Measurements from ENCODE around the gene ERC1.
"Not testable (repeated sequence)": the region's sequence is repeated elsewhere in the genome, so short reads cannot be mapped to it uniquely, and the experiment has no call there.

The ERC1 gene

DNA sequence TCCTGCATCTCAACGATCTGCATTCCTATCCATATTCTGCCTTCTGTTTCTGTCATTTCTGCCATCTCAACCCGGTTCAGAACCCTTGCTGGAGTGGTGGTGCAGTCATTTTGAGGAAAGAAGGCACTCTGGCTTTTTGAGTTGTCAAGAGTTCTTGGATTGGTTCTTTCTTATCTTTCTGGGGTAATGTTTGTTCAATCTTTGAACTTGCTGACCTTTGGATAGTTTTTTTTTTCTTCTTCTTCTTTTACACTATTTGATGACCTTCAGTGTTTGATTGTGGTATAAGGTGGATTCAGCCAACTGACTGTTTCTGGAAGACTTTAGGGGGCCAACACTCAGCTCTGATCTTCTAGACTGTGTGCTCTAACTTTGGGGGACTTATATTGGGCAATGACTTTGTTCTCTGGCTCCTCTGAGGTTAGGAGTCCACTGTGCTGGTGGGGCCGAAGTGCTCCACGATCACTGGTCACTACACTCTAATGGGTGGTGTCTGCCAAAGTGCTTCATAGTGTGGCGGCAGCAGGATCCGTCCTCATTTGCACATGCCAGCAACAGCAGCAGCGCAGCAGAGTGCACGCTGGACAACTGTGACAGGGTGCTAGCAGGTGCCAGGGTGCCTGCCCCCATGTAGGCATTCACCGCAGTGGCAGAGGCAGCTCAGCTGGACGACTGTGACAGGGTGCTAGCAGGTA, 347.6 kb downstream of the ERC1 start:
- TF ChIP-seq POU2F2 (IDR thresholded peaks at IDR 0.05; ENCODE audit: low read depth, low read length) (no peak), TAF1 (IDR thresholded peaks at IDR 0.05; ENCODE audit: low read depth, low read length) (no peak), SPI1 (IDR thresholded peaks at IDR 0.05; ENCODE audit: low read depth, low read length) (no peak), POLR2AphosphoS5 (IDR thresholded peaks at IDR 0.05; ENCODE audit: low read depth, low read length) (no peak), POLR2A (IDR thresholded peaks at IDR 0.05; ENCODE audit: low read depth, low read length) (no peak), PAX5 (IDR thresholded peaks at IDR 0.05; ENCODE audit: insufficient read depth, low read length, severe bottlenecking) (no peak)

DNA sequence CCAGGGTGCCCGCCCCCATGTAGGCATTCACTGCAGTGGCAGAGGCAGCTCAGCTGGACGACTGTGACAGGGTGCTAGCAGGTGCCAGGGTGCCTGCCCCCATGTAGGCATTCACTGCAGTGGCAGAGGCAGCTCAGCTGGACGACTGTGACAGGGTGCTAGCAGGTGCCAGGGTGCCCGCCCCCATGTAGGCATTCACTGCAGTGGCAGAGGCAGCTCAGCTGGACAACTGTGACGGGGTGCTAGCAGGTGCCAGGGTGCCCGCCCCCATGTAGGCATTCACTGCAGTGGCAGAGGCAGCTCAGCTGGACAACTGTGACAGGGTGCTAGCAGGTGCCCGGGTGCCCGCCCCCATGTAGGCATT, 348.1 kb downstream of the ERC1 start:
- not testable (repeated sequence) for FAIRE-seq; DNase-seq (ENCODE audit: insufficient read length, low spot score)

More for the DNA sequence above, 347.6 kb downstream of the ERC1 start:
- DNase-seq (ENCODE audit: insufficient read length, low spot score) (no peak), FAIRE-seq (no peak)

DNA sequence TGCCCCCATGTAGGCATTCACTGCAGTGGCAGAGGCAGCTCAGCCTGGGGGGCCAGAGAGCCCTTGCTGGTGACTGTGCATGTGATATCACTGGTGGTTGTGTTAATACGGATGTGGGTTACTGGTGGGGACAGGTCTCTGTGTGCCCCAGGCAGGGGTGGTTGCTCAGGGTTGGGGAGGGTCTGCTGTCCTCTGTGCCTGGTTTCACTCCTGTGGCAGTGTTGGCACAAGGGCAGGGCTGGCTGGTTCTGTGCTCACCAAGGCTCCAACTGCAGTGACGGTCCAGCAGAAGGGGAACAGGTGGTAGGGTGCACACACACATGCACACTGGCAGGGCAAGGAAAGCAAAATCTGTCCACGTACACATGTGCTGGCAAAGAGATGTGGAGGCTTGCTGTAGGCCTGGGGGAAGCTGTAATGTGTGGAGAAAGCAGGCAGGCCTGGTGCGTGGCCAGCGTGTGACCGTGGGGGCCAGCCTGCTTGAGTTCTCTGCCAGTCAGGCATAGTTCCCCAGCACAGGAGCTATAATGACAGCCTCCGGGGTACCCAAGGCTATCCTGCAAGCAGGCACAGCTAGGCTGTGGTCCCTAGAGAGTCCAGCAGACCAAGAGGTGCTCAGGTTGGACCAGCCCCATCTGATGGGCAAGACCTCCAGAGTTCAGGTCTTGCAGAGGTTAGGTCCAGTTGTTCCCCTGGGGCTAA, 348.7 kb downstream of the ERC1 start:
- DNase-seq (ENCODE audit: insufficient read length, low spot score), result no peak
- no peak for FAIRE-seq
- no peak for TF ChIP-seq SPI1 (IDR thresholded peaks at IDR 0.05; ENCODE audit: low read depth, low read length)
- TF ChIP-seq PAX5 (IDR thresholded peaks at IDR 0.05; ENCODE audit: insufficient read depth, low read length, severe bottlenecking), result no peak
- TF ChIP-seq TAF1 (IDR thresholded peaks at IDR 0.05; ENCODE audit: low read depth, low read length), result no peak
- no peak for TF ChIP-seq POLR2AphosphoS5 (IDR thresholded peaks at IDR 0.05; ENCODE audit: low read depth, low read length)
- TF ChIP-seq POU2F2 (IDR thresholded peaks at IDR 0.05; ENCODE audit: low read depth, low read length), result no peak
- TF ChIP-seq POLR2A (IDR thresholded peaks at IDR 0.05; ENCODE audit: low read depth, low read length), result no peak

DNA sequence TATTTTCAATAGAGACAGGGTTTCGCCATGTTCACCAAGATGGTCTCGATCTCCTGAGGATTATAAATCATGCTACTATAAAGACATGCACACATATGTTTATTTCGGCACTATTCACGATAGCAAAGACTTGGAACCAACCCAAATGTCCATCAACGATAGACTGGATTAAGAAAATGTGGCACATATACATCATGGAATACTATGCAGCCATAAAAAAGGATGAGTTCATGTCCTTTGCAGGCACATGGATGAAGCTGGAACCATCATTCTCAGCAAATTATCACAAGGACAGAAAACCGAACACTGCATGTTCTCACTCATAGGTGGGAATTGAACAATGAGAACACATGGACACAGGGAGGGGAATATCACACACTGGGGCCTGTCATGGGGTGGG, 350.2 kb downstream of the ERC1 start:
- not testable (repeated sequence) for FAIRE-seq; DNase-seq (ENCODE audit: insufficient read length, low spot score)

DNA sequence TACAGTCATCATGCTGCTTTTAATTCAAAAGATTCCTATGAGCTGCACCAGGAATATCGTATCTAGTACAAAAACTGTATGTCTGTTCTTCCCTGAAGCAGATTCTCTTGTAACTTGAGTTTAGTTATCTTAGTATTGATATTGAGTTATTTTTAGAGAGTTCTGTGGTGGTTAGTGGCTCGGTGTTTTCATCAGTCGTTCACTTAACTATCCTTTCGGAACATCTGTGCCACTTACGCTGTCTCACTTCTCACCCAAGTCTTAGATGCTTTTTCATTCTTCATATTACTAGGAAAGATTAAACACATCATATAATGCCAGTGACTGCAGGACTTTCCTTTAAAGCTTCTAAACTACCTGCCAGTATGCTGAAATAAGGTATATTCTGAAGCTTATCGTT, 352.4 kb downstream of the ERC1 start:
- DNase-seq (ENCODE audit: insufficient read length, low spot score) (no peak), FAIRE-seq (no peak)
- no peak for TF ChIP-seq POLR2AphosphoS5 (IDR thresholded peaks at IDR 0.05; ENCODE audit: low read depth, low read length)
- no peak for TF ChIP-seq TAF1 (IDR thresholded peaks at IDR 0.05; ENCODE audit: low read depth, low read length)
- TF ChIP-seq POU2F2 (IDR thresholded peaks at IDR 0.05; ENCODE audit: low read depth, low read length), result no peak
- TF ChIP-seq PAX5 (IDR thresholded peaks at IDR 0.05; ENCODE audit: insufficient read depth, low read length, severe bottlenecking), result no peak
- no peak for TF ChIP-seq POLR2A (IDR thresholded peaks at IDR 0.05; ENCODE audit: low read depth, low read length)
- TF ChIP-seq SPI1 (IDR thresholded peaks at IDR 0.05; ENCODE audit: low read depth, low read length), result no peak

DNA sequence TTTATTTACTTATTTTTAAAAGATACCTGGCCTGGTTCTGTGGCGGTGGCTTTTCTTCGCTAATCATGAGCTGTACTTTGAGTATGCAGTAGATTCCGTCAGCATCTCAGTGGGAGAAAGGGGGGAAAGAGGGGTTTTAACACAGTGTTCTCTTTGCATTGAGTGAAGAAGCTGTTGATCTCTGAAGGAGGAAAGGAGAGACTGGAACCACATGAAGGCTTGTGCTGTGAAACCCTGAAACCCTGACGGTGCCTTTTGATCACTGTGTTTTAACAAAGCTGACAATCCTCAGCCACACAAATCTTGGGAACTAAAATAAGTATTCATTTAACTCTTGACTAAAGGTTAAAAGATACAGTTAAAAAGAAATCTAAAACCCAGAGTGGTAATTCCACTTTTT, 353.2 kb downstream of the ERC1 start:
- DNase-seq (ENCODE audit: insufficient read length, low spot score) (no peak), FAIRE-seq (no peak)
- TF ChIP-seq POLR2A (IDR thresholded peaks at IDR 0.05; ENCODE audit: low read depth, low read length) (no peak), PAX5 (IDR thresholded peaks at IDR 0.05; ENCODE audit: insufficient read depth, low read length, severe bottlenecking) (no peak), POU2F2 (IDR thresholded peaks at IDR 0.05; ENCODE audit: low read depth, low read length) (no peak), SPI1 (IDR thresholded peaks at IDR 0.05; ENCODE audit: low read depth, low read length) (no peak)

DNA sequence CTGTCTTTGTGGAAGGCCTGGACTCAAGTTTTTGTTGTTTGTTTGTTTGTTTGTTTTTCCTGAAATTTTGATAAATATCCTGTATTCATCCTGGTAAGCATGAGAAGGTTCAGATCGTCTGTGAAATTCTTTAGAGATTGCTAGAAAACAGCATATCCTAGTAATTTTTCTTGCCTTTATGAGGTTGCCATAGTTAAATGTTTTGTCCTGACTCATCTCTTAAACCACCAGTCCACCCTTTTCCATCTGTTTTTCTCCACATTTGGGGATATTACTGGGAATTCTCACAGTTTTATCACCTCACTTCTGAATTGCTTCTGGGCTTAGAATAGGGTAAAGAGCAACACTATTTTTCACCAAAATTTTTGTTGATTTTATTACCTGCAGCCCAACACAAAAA, 355.1 kb downstream of the ERC1 start:
- TF ChIP-seq POLR2AphosphoS5 (IDR thresholded peaks at IDR 0.05; ENCODE audit: low read depth, low read length) (no peak), POLR2A (IDR thresholded peaks at IDR 0.05; ENCODE audit: low read depth, low read length) (no peak), POU2F2 (IDR thresholded peaks at IDR 0.05; ENCODE audit: low read depth, low read length) (no peak), PAX5 (IDR thresholded peaks at IDR 0.05; ENCODE audit: insufficient read depth, low read length, severe bottlenecking) (no peak), SPI1 (IDR thresholded peaks at IDR 0.05; ENCODE audit: low read depth, low read length) (no peak), TAF1 (IDR thresholded peaks at IDR 0.05; ENCODE audit: low read depth, low read length) (no peak)
- no peak for DNase-seq (ENCODE audit: insufficient read length, low spot score)
- FAIRE-seq, result no peak

DNA sequence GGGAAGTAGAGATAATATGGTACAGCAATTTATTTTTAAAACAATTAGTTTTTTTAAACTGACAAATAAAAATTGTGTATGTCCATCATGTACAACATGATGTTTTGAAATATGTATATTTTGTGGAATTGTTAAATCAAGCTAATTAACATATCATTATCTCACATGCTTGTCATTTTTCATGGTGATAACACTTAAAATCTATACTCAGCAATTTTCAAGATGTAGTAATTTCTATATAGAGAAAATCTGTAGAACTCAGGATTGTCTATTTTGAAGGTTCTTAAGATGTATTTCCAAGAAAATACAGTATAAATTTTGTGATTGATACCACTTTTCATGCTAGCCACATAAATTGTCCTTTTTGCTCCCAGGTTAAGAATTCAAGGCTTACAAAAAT, 356.3 kb downstream of the ERC1 start:
- DNase-seq (ENCODE audit: insufficient read length, low spot score) (no peak), FAIRE-seq (no peak)
- no peak for TF ChIP-seq POU2F2 (IDR thresholded peaks at IDR 0.05; ENCODE audit: low read depth, low read length)
- TF ChIP-seq POLR2A (IDR thresholded peaks at IDR 0.05; ENCODE audit: low read depth, low read length), result no peak
- no peak for TF ChIP-seq TAF1 (IDR thresholded peaks at IDR 0.05; ENCODE audit: low read depth, low read length)
- no peak for TF ChIP-seq PAX5 (IDR thresholded peaks at IDR 0.05; ENCODE audit: insufficient read depth, low read length, severe bottlenecking)
- TF ChIP-seq POLR2AphosphoS5 (IDR thresholded peaks at IDR 0.05; ENCODE audit: low read depth, low read length), result no peak
- no peak for TF ChIP-seq SPI1 (IDR thresholded peaks at IDR 0.05; ENCODE audit: low read depth, low read length)

DNA sequence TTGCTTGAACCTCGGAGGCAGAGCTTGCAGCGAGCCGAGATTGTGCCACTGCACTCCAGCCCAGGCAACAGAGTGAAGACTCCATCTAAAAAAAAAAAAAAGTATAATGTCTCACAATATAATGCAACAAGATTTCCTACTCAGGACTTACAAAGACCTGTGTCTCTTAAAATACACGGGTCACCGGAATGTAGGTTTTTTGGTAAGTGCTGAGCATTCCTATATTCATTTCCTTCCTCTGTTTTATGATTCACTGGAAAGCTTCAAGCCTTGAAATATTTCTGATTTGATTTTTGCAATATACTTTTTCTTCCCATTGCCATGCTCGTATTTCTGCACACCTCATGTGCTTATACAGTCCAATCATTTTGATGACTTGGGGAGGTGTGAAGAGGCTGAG, 357.6 kb downstream of the ERC1 start:
- TF ChIP-seq POLR2AphosphoS5 (IDR thresholded peaks at IDR 0.05; ENCODE audit: low read depth, low read length) (no peak), PAX5 (IDR thresholded peaks at IDR 0.05; ENCODE audit: insufficient read depth, low read length, severe bottlenecking) (no peak), POLR2A (IDR thresholded peaks at IDR 0.05; ENCODE audit: low read depth, low read length) (no peak), TAF1 (IDR thresholded peaks at IDR 0.05; ENCODE audit: low read depth, low read length) (no peak), SPI1 (IDR thresholded peaks at IDR 0.05; ENCODE audit: low read depth, low read length) (no peak), POU2F2 (IDR thresholded peaks at IDR 0.05; ENCODE audit: low read depth, low read length) (no peak)
- DNase-seq (ENCODE audit: insufficient read length, low spot score) (no peak), FAIRE-seq (no peak)
